GM21723 (cell line): Measurements from ENCODE around the gene GPN1.
"Not testable (repeated sequence)": the region's sequence is repeated elsewhere in the genome, so short reads cannot be mapped to it uniquely, and the experiment has no call there.

ENCODE experiments used
- ATAC-seq: cut with Tn5 transposase; IDR thresholded peaks from one replicate; pipeline ENCODE4 v1.9.1; 2021; ENCODE audit warnings: mild to moderate bottlenecking, moderate library complexity; ENCODE audit not compliant: unreplicated experiment

The GPN1 gene

GRCh38 chr2:27664622-27665363, 35.9 kb downstream of the GPN1 start:
- ATAC-seq: no peak

GRCh38 chr2:27667446-27667845, 38.6 kb downstream of the GPN1 start:
- ATAC-seq: no peak

- no peak for ATAC-seq
Observed at GRCh38 chr2:27671235-27671634, 42.4 kb downstream of the GPN1 start.

- ATAC-seq: no peak
Observed at GRCh38 chr2:27672723-27673486, 44.1 kb downstream of the GPN1 start.

- ATAC-seq: no peak
Observed at GRCh38 chr2:27680571-27680970, 51.7 kb downstream of the GPN1 start.

GRCh38 chr2:27681841-27682240, 53.0 kb downstream of the GPN1 start:
- ATAC-seq: no peak

GRCh38 chr2:27682334-27682771, 53.5 kb downstream of the GPN1 start:
- ATAC-seq: not testable (repeated sequence)

- ATAC-seq: no peak
Observed at GRCh38 chr2:27683390-27684071, 54.7 kb downstream of the GPN1 start.

- not testable (repeated sequence) for ATAC-seq
Observed at GRCh38 chr2:27685006-27685405, 56.2 kb downstream of the GPN1 start.

- ATAC-seq: no peak
Observed at GRCh38 chr2:27685577-27685976, 56.7 kb downstream of the GPN1 start.

GRCh38 chr2:27687232-27687631, 58.4 kb downstream of the GPN1 start:
- no peak for ATAC-seq

- ATAC-seq: no peak
Observed at GRCh38 chr2:27689424-27689823, 60.6 kb downstream of the GPN1 start.

- ATAC-seq: no peak
Observed at GRCh38 chr2:27690052-27690451, 61.2 kb downstream of the GPN1 start.

- no peak for ATAC-seq
Observed at GRCh38 chr2:27697660-27698059, 68.8 kb downstream of the GPN1 start.
